SK-N-SH (cell line): Measurements from ENCODE around the gene PRICKLE2.

ENCODE experiments used
- CHD2 ChIP-seq: fragments of 150-350 bp; IDR thresholded peaks from 2 replicates; pipeline ENCODE4 v1.6.1; 2018; ENCODE audit warnings: low read length; ENCODE audit not compliant: partially characterized antibody
- GABPA ChIP-seq: IDR thresholded peaks from 2 replicates; pipeline ENCODE4 v1.4.0; 2012; ENCODE audit warnings: low read depth, mild to moderate bottlenecking
- TF ChIP-seq, protein P1 (sequence below): fragments of 200-600 bp; sonication (generic); IDR thresholded peaks from 2 replicates; pipeline ENCODE4 v1.6.1; 2017; ENCODE audit warnings: antibody characterized with exemption, mild to moderate bottlenecking, moderate library complexity
- TF ChIP-seq, protein P2 (sequence below): fragments of 150-350 bp; IDR thresholded peaks from 2 replicates; pipeline ENCODE4 v1.6.1; 2017; ENCODE audit warnings: antibody characterized with exemption, low read length, low read depth, borderline replicate concordance

- TF ChIP-seq, protein P1, sequence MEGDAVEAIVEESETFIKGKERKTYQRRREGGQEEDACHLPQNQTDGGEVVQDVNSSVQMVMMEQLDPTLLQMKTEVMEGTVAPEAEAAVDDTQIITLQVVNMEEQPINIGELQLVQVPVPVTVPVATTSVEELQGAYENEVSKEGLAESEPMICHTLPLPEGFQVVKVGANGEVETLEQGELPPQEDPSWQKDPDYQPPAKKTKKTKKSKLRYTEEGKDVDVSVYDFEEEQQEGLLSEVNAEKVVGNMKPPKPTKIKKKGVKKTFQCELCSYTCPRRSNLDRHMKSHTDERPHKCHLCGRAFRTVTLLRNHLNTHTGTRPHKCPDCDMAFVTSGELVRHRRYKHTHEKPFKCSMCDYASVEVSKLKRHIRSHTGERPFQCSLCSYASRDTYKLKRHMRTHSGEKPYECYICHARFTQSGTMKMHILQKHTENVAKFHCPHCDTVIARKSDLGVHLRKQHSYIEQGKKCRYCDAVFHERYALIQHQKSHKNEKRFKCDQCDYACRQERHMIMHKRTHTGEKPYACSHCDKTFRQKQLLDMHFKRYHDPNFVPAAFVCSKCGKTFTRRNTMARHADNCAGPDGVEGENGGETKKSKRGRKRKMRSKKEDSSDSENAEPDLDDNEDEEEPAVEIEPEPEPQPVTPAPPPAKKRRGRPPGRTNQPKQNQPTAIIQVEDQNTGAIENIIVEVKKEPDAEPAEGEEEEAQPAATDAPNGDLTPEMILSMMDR, result no peak
- no peak for TF ChIP-seq GABPA
- TF ChIP-seq, protein P2, sequence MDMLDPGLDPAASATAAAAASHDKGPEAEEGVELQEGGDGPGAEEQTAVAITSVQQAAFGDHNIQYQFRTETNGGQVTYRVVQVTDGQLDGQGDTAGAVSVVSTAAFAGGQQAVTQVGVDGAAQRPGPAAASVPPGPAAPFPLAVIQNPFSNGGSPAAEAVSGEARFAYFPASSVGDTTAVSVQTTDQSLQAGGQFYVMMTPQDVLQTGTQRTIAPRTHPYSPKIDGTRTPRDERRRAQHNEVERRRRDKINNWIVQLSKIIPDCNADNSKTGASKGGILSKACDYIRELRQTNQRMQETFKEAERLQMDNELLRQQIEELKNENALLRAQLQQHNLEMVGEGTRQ, result no peak
- no peak for TF ChIP-seq CHD2
These were observed 17.2 kb upstream of the PRICKLE2 start for GRCh38 chr3:64242435-64242834.
